GM18858 (cell line): Measurements from ENCODE around the gene DMRTA2.

Experiments used
- ATAC-seq: cut with Tn5 transposase; IDR thresholded peaks from one replicate; pipeline ENCODE4 v1.9.1; 2021; ENCODE audit not compliant: unreplicated experiment

DMRTA2 gene

DNA sequence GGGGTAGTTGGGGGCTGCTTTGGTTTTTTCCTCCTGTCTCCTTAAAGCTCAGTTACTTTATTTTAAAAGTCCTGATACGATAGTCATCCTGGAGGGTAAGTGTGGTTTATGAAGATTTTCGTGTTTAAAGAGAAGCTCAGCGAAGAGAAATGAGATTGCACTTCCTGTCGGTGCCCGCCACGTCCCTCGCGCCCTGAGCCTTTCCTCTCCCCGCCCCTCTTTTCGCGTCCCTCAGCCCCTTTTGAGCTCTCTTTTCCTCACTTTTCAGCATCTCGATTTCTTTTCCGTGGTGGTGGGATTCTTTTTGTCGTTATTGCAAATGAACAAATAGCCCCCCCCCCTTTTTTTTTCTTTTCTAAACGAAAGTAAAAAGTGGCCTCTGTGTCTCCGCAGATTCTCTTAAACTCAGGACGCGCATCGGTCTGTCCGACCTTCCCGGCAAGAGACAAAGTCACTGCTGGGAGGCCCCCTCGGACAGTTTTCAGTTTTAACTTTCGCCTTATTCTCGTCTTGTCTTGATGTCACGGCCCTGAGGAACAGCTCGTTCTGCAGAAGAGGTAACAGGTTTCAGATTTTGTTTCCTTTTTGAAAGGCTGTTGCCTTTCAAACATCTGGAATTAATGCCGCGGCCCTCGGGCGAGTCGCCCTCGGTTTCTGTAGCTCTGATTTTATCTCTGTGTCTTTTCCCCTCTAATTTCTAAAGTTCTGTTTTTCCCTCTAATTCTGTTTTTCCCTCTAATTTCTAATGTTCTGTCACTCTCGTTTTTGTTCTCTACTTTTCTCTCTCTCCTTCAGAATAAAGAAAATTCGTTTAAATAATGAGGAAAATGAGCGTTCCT lies 1.0 kb upstream of the DMRTA2 start:
- ATAC-seq: no peak

- no peak for ATAC-seq
These were observed 392 bp upstream of the DMRTA2 start for GRCh38 chr1:50423670-50424000.

DNA sequence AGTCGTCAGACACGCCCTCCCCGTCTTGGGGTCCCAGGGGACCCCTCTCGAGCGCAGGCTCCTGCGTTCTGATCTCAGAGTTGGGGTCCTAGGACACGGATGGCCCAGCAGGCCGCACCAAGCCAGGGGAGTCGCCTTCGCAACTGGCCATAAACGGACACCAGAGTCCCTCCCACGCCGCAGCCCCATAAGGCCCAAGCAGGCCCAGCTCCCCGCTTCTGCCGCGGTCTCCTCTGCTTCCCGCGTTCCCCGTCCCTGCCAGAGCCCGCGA lies 633 bp downstream of the DMRTA2 start:
- no peak for ATAC-seq

DNA sequence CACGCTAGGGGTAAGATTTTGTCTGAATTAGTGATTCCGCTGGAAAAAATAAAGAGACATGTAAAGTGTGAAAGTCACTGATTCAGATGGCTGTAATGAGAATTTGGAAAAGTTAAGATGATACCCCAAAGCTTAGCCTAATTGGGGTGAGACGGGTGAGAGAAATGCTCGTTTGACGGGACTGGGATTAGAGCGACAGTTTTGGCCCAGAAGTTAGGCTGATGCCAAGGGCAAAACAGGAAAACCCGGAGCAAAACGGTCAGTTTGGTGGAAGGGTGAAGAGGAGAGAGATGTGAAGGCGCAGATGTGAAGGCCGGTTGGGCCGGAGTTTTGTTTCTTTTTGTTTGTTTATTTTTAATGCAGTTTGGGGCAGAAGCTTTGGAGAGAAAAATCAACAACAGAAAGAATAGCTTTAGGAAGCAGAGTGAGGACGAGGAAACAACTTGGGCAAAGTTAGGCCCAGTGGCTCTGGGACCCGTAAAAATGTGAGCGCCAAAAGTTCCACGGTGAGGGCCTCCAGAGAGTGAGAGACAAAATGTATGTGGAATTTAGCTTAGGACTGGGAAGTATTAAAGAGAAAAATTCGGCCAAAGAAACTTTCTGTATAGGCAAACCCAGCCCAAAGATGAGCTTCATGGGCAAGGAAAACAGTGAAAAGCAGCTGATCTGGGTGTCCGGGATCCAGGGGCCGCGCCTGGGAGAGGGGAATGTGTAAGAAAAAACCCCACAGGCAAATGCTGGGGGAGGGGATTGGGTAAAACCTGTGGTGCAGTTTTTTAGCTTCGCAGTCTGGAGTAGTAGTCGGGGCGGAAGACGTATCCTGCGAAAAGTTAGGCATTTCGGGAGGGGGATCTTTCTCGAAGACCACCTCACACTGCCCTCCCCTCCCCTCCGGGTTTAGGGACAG lies 1.2 kb downstream of the DMRTA2 start:
- ATAC-seq: no peak

- ATAC-seq: no peak
These were observed 1.9 kb downstream of the DMRTA2 start for GRCh38 chr1:50421366-50421748.

DNA sequence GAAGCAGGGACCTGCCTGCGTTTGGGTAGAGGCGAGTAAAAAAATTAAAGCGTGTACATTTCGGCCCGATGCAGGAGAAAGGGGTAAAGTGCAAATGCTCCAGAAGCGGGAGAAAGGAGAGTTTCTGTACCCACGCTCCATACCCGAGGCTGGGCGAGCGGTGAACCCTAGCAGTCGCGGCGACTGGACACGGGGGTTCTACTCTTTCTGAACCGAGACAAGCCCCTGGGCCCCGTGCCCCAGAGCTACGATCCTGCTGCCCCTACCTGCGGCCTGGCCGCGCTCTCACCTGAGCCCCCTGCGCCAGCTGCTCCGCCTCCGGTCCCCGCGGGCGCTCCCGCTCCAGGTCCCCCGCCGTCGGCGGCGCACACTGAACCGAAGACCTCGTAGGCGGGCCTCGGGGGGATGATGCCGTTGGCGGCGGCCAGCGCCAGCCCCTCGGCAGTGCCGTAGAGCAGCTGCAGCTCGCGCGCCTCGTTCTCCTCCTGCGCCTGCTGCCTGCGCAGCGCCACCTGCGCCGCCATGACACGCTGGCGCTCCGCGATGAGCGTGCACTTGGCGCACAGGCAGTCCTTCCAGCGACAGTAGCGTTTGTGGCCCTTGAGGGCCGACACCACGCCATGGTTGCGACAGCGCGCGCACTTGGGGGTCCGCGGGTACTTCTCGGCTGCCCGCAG lies 2.4 kb downstream of the DMRTA2 start:
- no peak for ATAC-seq

- ATAC-seq: no peak
These were observed 3.2 kb downstream of the DMRTA2 start for GRCh38 chr1:50419907-50420677.

- ATAC-seq: no peak
These were observed 3.9 kb downstream of the DMRTA2 start for GRCh38 chr1:50419192-50419906.

DNA sequence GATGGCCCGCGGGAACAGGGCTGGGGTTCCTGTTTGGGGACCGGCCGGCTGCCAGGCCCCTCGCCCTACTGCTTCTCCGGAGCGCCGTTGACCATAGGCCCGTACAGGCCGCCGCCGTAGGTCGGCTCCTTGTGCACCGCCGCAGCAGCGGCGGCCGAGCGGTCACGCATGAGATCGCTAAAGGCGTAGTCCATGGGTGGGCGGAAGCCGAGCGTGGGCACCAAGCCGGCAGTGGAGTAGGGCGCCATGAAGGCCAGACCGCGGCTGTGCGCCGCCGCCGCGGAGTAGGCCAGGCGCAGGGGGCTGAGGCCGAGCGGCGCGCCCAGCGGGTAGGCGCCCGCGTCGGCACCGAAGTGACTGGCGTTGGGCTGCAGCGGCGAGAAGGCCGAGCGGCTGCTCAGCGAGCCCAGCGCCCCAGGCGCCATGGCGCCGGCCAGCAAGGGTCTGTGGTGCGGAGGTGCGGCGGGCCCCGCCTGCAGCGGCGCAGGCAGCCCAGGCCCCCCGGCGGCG lies 4.6 kb downstream of the DMRTA2 start:
- no peak for ATAC-seq

DNA sequence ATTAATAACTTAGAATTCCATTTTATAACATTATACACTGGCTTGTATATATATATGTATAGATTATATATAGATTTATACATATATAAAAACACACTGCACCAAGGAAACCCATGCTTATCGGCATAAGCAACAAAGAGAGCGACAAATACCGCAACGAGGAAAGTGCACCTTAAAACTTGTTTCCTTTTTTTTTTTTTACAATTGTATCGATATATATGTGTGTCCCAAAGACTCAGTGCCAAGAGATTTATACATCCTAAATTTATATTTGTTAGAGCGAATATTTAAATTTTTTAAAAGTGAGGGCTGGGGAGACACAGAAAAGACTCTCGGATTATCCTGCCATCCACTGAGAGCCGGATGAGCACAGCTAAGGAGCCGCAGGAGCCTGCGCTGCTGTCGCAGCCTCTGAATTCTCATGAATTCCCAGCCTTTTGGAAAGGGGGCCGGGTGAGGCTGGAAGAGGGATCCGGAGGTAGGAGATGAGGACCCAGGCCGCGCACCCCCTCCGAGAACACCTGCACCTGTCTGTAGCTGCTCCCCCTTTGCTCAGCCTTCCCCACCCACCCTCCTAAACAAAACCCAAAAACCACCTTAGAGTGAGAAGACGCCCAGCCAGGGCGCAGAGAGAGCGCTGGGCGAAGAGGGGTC lies 5.2 kb downstream of the DMRTA2 start:
- ATAC-seq: no peak

DNA sequence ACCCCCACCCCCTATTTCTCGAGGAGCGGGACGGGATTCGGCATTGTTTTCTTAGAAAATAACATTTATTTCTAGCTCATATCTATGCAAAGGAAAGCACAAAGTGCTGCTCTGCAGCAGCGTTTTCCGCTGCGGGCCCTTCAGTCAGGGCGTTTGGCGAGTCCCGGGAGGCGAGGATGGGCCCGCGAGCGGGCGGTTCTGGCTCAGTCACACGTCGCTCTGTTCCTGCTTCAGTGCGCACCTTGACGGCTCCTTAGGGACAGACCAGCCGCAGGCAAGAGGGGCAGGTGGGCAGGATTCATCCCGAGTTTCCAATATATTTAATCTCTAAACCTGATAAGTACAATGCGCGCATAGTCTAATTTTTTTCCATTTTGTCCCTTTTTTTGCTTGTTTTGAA lies 5.7 kb downstream of the DMRTA2 start:
- ATAC-seq: no peak

DNA sequence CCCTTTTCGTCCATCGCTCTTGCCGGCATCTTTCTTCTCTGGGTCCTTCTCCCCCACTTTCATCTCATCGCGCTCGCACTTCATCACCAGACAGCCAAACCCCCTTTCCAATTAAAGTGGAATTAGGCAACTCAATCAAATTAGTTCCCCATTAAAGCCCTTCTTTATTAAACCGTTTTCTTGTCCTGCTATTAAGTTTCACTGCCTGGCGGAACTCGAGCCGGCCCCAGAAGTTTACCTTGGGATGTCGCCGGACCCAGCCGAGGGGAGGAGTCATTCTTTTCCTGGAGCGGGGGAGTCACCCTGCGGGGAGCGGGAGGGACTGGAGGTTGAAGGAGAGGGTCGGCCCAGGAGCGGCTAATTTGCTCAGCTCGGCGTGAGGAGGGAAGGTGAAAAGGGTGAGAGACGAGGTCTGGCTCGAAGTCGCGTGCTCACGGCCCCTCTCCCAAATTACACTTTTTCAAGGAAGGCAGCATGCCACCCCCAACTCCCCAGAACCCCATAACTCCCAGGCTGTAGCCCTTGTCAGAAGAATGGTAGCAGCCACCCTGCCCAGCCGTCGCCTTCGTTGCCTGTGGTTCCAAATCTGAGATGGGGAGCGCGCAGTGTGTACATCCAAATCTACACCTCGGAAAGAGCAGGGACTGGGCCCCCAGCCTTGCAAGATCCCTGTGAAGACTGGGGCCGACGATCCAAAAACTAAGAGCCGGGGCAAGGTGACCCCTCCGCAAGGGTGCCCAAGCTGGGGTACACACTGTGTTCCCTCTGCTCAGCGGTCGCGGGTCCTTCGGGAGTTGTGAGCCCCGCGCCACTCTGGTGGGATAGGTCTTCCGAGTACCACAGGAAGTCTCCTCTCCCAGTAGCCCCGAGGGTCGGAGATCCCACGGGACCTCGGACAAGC lies 6.4 kb downstream of the DMRTA2 start:
- no peak for ATAC-seq

- no peak for ATAC-seq
These were observed 7.1 kb downstream of the DMRTA2 start for GRCh38 chr1:50416150-50416527.

DNA sequence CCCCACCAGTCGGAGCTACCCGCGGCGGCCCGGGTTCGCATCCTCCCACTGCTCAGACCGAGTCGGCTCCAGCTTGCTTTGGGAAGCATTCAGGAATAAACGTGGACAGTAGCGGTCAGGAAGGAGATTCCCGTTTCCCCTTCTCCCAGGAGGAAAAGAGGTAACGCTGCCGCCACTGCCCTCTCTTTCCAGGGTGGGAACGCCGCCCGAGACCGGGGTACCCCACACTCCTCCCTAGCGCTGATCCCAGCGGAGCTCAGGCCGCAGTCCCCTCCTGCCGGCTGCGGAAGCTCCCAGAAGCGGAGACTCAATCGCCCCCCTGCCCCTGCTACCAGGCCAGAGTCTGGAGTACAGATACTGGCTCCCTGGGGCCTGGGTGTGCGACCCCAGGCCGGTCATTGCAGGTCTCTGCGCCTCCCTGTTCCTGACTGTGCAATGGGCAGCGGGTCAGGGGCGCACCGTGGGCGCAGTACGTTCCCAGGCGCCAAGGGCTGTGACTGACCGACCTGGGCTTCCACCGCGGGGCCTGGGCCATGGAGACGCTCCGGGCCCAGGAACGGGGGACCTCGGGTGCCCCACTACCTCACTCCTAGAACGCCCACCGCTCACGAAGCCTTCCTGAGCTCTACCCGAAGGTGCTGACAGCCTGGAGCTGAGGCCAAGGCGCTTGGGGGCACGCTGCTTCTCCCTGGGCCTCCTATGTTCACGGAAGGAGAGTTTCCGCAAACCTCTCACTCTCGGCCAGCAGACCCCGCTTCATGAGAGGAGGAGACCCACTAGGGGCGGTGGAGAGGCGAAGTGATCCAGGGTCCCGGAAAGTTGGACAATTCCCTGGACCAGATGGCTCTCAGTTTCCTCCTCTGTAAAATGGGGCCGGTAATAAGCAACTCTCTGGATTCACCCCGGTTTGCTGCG lies 7.8 kb downstream of the DMRTA2 start:
- no peak for ATAC-seq

GRCh38 chr1:50414853-50415234 lies 8.4 kb downstream of the DMRTA2 start:
- no peak for ATAC-seq

DNA sequence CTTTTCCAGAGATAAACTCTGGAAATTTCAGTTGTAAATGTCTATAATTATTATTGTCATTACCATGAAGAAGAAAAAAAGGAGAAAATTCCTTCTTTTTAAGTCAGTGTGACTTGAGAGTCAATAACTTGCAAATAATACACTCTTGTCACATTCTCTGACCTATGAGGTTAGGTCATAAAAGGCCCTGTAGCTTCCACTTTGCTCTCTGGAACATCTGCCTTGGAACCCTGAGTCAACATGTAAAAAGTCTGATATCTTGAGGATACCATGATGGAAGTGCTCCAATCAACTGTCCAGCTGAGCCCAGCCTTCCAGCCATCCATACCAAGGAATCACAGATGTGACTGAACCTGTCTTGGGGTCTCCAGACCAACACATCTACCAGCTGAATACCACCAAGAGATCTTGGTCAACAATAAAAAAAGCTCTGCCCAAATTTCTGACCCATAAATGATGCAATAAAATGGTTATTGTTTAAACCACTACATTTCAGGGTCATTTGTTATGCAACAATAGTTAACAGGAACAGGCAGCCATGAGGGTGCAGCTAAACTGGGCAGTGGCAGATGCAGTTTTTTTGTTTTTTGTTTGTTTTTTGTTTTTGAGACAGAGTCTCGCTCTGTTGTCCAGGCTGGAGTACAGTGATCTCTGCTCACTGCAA lies 10.3 kb downstream of the DMRTA2 start:
- no peak for ATAC-seq

DNA sequence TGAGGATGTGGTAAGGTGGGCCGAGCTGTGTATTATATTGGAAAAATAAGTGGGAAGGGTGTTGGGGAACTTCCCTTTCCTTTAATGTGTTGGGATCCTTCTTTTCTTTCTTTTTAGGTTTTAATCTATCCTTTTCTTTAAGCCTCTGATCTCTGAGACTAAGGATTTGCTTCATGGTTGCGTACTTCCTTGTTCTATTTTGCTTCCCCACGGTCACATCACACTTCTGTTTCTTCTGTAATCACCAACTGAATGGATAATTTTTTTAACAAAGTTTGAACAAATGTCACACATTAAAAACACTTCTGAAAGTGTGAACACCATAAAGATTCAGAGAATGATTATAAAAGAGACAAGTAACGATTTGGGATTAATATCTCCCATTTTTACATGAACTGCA lies 17.4 kb downstream of the DMRTA2 start:
- ATAC-seq: no peak
